WTC11 (cell line): ENCODE measurements around the gene NLE1. TPM values are rescaled to one million over a fixed set of nuclear protein-coding genes. Genes with fewer than 3 reads are reported as not detected.

Experiments used
- ATAC-seq: fragments of 200-7000 bp; cut with Tn5 transposase; 2 replicates; pipeline ENCODE4 v1.10.0; 2021; ENCODE audit warnings: mild to moderate bottlenecking, moderate library complexity
- CTCF ChIA-PET: fragments of 300-600 bp; sonication (Branson Sonifier 250); formaldehyde crosslinking; loops from one replicate; lab custom pipeline; 2021; ENCODE audit warnings: antibody characterized with exemption; lab: Charles Lee
- POLR2A ChIA-PET: fragments of 350-600 bp; sonication (Branson Sonifier 250); formaldehyde crosslinking; loops from one replicate; lab custom pipeline; 2021; ENCODE audit warnings: antibody characterized with exemption; lab: Charles Lee
- DNase-seq: peaks from one replicate; pipeline ENCODE4 v3.0.0; 2021; ENCODE audit warnings: low spot score
- H3K27ac Mint-ChIP-seq: 2 replicates; pipeline ENCODE4 v1.8.0; 2021; ENCODE audit warnings: mixed read lengths
- H3K27me3 Mint-ChIP-seq: 2 replicates; pipeline ENCODE4 v1.8.0; 2021; ENCODE audit warnings: low read depth, mild to moderate bottlenecking, moderate library complexity, mixed read lengths
- H3K36me3 Mint-ChIP-seq: 2 replicates; pipeline ENCODE4 v1.8.0; 2021; ENCODE audit warnings: mixed read lengths
- H3K4me1 Mint-ChIP-seq: 2 replicates; pipeline ENCODE4 v1.8.0; 2022; ENCODE audit warnings: mixed read lengths
- H3K4me3 Mint-ChIP-seq: 2 replicates; pipeline ENCODE4 v1.8.0; 2021; ENCODE audit warnings: mild to moderate bottlenecking, moderate library complexity, mixed read lengths
- H3K9me3 Mint-ChIP-seq: 2 replicates; pipeline ENCODE4 v1.8.0; 2021; ENCODE audit warnings: mixed read lengths
- CBFB ChIP-seq: sonication (generic); formaldehyde crosslinking; IDR thresholded peaks from 2 replicates; pipeline ENCODE4 v1.8.1; 2022; ENCODE audit warnings: mild to moderate bottlenecking, low read depth, missing genetic modification reagents
- ETV6 ChIP-seq: sonication (generic); formaldehyde crosslinking; IDR thresholded peaks from 2 replicates; pipeline ENCODE4 v1.8.1; 2022; ENCODE audit warnings: mild to moderate bottlenecking, missing genetic modification reagents
- FOXK1 ChIP-seq: sonication (generic); formaldehyde crosslinking; IDR thresholded peaks from 2 replicates; pipeline ENCODE4 v1.8.0; 2022; ENCODE audit warnings: mild to moderate bottlenecking, moderate library complexity, missing genetic modification reagents
- FOXP1 ChIP-seq: sonication (generic); formaldehyde crosslinking; IDR thresholded peaks from 2 replicates; pipeline ENCODE4 v1.8.0; 2022; ENCODE audit warnings: missing genetic modification reagents, mild to moderate bottlenecking, moderate library complexity, borderline replicate concordance
- KAT7 ChIP-seq: sonication (generic); formaldehyde crosslinking; IDR thresholded peaks from 2 replicates; pipeline ENCODE4 v1.8.1; 2023; ENCODE audit warnings: missing genetic modification reagents, mild to moderate bottlenecking, borderline replicate concordance
- MYBL2 ChIP-seq: sonication (generic); formaldehyde crosslinking; IDR thresholded peaks from 2 replicates; pipeline ENCODE4 v1.8.1; 2023; ENCODE audit warnings: mild to moderate bottlenecking, moderate library complexity, missing genetic modification reagents
- NR3C1 ChIP-seq: sonication (generic); formaldehyde crosslinking; conservative IDR thresholded peaks from 2 replicates; pipeline ENCODE4 v1.8.1; 2023; ENCODE audit warnings: low read depth, mild to moderate bottlenecking, missing genetic modification reagents
- SP1 ChIP-seq: sonication (generic); formaldehyde crosslinking; conservative IDR thresholded peaks from 2 replicates; pipeline ENCODE4 v1.8.1; 2022; ENCODE audit warnings: missing genetic modification reagents
- TEAD1 ChIP-seq: sonication (generic); formaldehyde crosslinking; IDR thresholded peaks from 2 replicates; pipeline ENCODE4 v1.8.0; 2022; ENCODE audit warnings: mild to moderate bottlenecking, missing genetic modification reagents
- ZBTB21 ChIP-seq: sonication (generic); formaldehyde crosslinking; IDR thresholded peaks from 2 replicates; pipeline ENCODE4 v1.8.1; 2023; ENCODE audit warnings: mild to moderate bottlenecking, missing genetic modification reagents, borderline replicate concordance
- ZNF423 ChIP-seq: fragments of 250-450 bp; sonication (Bioruptor Pico); IDR thresholded peaks from 2 replicates; pipeline ENCODE4 v2.1.2; 2022; ENCODE audit warnings: mild to moderate bottlenecking, moderate library complexity
- total RNA-seq: library from RNA; stranded (reverse); gene quantifications from 3 replicates; pipeline ENCODE4 v1.2.3, GENCODE V29; 2021
- TF ChIP-seq, protein P1 (sequence below): sonication (generic); formaldehyde crosslinking; IDR thresholded peaks from 2 replicates; pipeline ENCODE4 v1.8.1; 2023; ENCODE audit warnings: mild to moderate bottlenecking, missing genetic modification reagents, borderline replicate concordance
- TF ChIP-seq, protein P2 (sequence below): sonication (generic); formaldehyde crosslinking; IDR thresholded peaks from 2 replicates; pipeline ENCODE4 v1.8.0; 2022; ENCODE audit warnings: mild to moderate bottlenecking, missing genetic modification reagents
- TF ChIP-seq, protein P3 (sequence below): sonication (generic); formaldehyde crosslinking; IDR thresholded peaks from 2 replicates; pipeline ENCODE4 v1.8.1; 2023; ENCODE audit warnings: mild to moderate bottlenecking, missing genetic modification reagents, moderate library complexity
- TF ChIP-seq, protein P4 (sequence below): sonication (generic); formaldehyde crosslinking; IDR thresholded peaks from 2 replicates; pipeline ENCODE4 v1.8.1; 2022; ENCODE audit warnings: low read depth, missing genetic modification reagents, borderline replicate concordance
- TF ChIP-seq, protein P5 (sequence below): sonication (generic); formaldehyde crosslinking; IDR thresholded peaks from 2 replicates; pipeline ENCODE4 v1.8.0; 2022; ENCODE audit warnings: mild to moderate bottlenecking, missing genetic modification reagents
- TF ChIP-seq, protein P6 (sequence below): sonication (generic); formaldehyde crosslinking; IDR thresholded peaks from 2 replicates; pipeline ENCODE4 v1.8.1; 2022; ENCODE audit warnings: low read depth, mild to moderate bottlenecking, moderate library complexity, missing genetic modification reagents, borderline replicate concordance
- TF ChIP-seq, protein P7 (sequence below): sonication (generic); formaldehyde crosslinking; IDR thresholded peaks from 2 replicates; pipeline ENCODE4 v1.8.0; 2023; ENCODE audit warnings: missing genetic modification reagents, mild to moderate bottlenecking, borderline replicate concordance

Gene NLE1
- total RNA-seq, 1 experiment from 2014 or later: 52.2 TPM

DNA sequence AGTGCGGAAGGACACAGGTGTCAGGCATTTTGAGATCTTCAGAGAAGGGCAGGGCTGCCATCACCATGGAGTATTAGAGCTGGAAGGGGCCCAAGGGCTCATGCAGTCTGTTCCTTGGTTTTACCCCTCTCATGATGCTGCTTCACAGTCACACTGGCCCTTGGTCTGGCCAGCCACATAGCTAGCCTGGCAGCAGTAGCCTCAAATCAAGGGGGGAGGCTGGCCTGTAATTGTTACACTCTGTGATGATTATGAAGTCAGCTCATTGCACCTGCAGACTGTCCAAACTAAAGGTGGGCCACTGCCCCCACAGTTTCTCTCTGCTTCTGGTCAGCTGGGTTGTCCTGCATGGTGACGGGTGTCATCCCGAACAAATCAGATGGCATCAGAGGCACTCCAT is 20.8 kb downstream of the NLE1 start, which contains the start of gene FNDC8 (continued):
- TF ChIP-seq, protein P1, sequence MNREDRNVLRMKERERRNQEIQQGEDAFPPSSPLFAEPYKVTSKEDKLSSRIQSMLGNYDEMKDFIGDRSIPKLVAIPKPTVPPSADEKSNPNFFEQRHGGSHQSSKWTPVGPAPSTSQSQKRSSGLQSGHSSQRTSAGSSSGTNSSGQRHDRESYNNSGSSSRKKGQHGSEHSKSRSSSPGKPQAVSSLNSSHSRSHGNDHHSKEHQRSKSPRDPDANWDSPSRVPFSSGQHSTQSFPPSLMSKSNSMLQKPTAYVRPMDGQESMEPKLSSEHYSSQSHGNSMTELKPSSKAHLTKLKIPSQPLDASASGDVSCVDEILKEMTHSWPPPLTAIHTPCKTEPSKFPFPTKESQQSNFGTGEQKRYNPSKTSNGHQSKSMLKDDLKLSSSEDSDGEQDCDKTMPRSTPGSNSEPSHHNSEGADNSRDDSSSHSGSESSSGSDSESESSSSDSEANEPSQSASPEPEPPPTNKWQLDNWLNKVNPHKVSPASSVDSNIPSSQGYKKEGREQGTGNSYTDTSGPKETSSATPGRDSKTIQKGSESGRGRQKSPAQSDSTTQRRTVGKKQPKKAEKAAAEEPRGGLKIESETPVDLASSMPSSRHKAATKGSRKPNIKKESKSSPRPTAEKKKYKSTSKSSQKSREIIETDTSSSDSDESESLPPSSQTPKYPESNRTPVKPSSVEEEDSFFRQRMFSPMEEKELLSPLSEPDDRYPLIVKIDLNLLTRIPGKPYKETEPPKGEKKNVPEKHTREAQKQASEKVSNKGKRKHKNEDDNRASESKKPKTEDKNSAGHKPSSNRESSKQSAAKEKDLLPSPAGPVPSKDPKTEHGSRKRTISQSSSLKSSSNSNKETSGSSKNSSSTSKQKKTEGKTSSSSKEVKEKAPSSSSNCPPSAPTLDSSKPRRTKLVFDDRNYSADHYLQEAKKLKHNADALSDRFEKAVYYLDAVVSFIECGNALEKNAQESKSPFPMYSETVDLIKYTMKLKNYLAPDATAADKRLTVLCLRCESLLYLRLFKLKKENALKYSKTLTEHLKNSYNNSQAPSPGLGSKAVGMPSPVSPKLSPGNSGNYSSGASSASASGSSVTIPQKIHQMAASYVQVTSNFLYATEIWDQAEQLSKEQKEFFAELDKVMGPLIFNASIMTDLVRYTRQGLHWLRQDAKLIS (CRISPR knock-in tag): no peak

DNA sequence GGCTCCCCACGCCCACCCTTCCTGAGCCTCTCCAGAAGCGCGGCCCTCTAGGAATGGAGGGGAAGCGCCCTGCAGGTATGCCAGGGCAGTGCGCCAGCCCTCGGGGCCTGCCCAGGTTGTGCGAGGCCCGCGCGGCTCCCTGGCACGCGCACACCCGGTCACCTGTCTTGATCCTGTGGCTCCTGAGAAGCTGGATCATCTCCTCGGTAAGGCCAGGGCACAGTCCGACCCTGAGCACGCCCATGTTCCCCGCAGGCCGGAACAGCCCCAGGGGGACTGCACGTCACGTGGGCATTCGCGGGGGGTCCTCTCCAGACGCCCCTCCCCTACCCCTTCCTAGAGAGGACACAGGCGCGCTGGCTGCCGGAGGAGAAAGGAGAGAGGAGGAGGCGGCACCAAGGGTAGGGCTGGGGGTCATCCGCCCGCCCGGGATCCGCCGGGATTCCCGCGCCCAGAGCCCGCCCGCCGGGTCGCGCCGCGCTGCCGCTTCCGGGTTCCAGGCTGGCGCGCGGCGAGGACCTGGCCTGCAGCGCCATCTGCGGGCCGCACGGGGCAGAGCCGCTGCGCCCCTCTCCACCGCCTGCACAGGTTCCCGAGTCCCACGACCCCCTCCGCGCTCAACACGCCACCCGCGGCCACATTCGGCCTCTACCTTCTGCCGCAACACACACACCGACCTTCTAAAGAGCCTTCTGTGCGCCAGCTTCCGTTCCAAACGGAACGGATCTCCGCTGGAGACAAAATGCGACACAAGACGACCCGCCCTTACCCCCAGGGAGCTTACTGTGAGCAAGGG is 22.5 kb downstream of the NLE1 start, which contains the start of gene RAD51D:
TSS of gene RAD51D (minus strand) at position 491 of the 796 bp plus-strand sequence. CDS start at position 244, 247 bp downstream.
- peak; percentile 90 for ATAC-seq
- no peaks in the 10 kb centered on the region for H3K9me3 Mint-ChIP-seq
- H3K4me1 Mint-ChIP-seq: peaks cover 17% of the 10 kb centered on the region
- H3K4me3 Mint-ChIP-seq: peak within 1 kb of the TSS; percentile 87
- peak; percentile 82 for DNase-seq
- no peak within 1 kb of the TSS for H3K27ac Mint-ChIP-seq
- peaks cover 29% of the 10 kb centered on the region for H3K27me3 Mint-ChIP-seq
- H3K36me3 Mint-ChIP-seq: 0 out of 2 replicates have a peak, but pooled peaks cover 5% of the 10 kb centered on the region
- POLR2A ChIA-PET: interaction anchor here (0.6 kb wide), 2 partner anchors 431 to 448 kb away, joined by 3 to 9 read pairs; no protein-coding TSS in a partner anchor
- CTCF ChIA-PET: interaction anchor here (0.6 to 2.3 kb wide), 38 partner anchors 8 to 699 kb away, joined by 3 to 27 read pairs (median 4); partner anchors contain the start of genes LIG3, PEX12, RFFL and SLFN13
- 0 out of 2 replicates have a peak, but pooled peaks have one; percentile 62 for TF ChIP-seq MYBL2 (CRISPR knock-in tag)
- peak; percentile 83 for TF ChIP-seq ETV6
- TF ChIP-seq ZBTB21 (CRISPR knock-in tag): 0 out of 2 replicates have a peak, but pooled peaks have one; percentile 67
- 0 out of 2 replicates have a peak, but pooled peaks have one; percentile 76 for TF ChIP-seq NR3C1
- peak; percentile 65; the same call in 1 of the 2 replicates for TF ChIP-seq FOXK1 (CRISPR knock-in tag)
- TF ChIP-seq, protein P2, sequence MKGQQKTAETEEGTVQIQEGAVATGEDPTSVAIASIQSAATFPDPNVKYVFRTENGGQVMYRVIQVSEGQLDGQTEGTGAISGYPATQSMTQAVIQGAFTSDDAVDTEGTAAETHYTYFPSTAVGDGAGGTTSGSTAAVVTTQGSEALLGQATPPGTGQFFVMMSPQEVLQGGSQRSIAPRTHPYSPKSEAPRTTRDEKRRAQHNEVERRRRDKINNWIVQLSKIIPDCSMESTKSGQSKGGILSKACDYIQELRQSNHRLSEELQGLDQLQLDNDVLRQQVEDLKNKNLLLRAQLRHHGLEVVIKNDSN (CRISPR knock-in tag): peak; percentile 96
- TF ChIP-seq, protein P3, sequence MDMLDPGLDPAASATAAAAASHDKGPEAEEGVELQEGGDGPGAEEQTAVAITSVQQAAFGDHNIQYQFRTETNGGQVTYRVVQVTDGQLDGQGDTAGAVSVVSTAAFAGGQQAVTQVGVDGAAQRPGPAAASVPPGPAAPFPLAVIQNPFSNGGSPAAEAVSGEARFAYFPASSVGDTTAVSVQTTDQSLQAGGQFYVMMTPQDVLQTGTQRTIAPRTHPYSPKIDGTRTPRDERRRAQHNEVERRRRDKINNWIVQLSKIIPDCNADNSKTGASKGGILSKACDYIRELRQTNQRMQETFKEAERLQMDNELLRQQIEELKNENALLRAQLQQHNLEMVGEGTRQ: peak; percentile 96
- TF ChIP-seq FOXP1 (CRISPR knock-in tag): peak; percentile 86
- 0 out of 2 replicates have a peak, but pooled peaks have one; percentile 62 for TF ChIP-seq TEAD1 (CRISPR knock-in tag)
- TF ChIP-seq CBFB (CRISPR knock-in tag): 0 out of 2 replicates have a peak, but pooled peaks have one; percentile 55
- TF ChIP-seq, protein P4, sequence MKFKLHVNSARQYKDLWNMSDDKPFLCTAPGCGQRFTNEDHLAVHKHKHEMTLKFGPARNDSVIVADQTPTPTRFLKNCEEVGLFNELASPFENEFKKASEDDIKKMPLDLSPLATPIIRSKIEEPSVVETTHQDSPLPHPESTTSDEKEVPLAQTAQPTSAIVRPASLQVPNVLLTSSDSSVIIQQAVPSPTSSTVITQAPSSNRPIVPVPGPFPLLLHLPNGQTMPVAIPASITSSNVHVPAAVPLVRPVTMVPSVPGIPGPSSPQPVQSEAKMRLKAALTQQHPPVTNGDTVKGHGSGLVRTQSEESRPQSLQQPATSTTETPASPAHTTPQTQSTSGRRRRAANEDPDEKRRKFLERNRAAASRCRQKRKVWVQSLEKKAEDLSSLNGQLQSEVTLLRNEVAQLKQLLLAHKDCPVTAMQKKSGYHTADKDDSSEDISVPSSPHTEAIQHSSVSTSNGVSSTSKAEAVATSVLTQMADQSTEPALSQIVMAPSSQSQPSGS (CRISPR knock-in tag): no peak
- TF ChIP-seq, protein P5, sequence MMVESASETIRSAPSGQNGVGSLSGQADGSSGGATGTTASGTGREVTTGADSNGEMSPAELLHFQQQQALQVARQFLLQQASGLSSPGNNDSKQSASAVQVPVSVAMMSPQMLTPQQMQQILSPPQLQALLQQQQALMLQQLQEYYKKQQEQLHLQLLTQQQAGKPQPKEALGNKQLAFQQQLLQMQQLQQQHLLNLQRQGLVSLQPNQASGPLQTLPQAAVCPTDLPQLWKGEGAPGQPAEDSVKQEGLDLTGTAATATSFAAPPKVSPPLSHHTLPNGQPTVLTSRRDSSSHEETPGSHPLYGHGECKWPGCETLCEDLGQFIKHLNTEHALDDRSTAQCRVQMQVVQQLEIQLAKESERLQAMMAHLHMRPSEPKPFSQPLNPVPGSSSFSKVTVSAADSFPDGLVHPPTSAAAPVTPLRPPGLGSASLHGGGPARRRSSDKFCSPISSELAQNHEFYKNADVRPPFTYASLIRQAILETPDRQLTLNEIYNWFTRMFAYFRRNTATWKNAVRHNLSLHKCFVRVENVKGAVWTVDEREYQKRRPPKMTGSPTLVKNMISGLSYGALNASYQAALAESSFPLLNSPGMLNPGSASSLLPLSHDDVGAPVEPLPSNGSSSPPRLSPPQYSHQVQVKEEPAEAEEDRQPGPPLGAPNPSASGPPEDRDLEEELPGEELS: peak; percentile 74; the same call in 1 of the 2 replicates
- peak; percentile 20; the same call in 1 of the 2 replicates for TF ChIP-seq ZNF423
- TF ChIP-seq SP1 (CRISPR knock-in tag): peak; percentile 35
- 0 out of 2 replicates have a peak, but pooled peaks have one; percentile 53 for TF ChIP-seq KAT7 (CRISPR knock-in tag)
- TF ChIP-seq, protein P6, sequence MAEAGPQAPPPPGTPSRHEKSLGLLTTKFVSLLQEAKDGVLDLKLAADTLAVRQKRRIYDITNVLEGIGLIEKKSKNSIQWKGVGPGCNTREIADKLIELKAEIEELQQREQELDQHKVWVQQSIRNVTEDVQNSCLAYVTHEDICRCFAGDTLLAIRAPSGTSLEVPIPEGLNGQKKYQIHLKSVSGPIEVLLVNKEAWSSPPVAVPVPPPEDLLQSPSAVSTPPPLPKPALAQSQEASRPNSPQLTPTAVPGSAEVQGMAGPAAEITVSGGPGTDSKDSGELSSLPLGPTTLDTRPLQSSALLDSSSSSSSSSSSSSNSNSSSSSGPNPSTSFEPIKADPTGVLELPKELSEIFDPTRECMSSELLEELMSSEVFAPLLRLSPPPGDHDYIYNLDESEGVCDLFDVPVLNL: peak; percentile 86; the same call in 1 of the 2 replicates
- TF ChIP-seq, protein P7, sequence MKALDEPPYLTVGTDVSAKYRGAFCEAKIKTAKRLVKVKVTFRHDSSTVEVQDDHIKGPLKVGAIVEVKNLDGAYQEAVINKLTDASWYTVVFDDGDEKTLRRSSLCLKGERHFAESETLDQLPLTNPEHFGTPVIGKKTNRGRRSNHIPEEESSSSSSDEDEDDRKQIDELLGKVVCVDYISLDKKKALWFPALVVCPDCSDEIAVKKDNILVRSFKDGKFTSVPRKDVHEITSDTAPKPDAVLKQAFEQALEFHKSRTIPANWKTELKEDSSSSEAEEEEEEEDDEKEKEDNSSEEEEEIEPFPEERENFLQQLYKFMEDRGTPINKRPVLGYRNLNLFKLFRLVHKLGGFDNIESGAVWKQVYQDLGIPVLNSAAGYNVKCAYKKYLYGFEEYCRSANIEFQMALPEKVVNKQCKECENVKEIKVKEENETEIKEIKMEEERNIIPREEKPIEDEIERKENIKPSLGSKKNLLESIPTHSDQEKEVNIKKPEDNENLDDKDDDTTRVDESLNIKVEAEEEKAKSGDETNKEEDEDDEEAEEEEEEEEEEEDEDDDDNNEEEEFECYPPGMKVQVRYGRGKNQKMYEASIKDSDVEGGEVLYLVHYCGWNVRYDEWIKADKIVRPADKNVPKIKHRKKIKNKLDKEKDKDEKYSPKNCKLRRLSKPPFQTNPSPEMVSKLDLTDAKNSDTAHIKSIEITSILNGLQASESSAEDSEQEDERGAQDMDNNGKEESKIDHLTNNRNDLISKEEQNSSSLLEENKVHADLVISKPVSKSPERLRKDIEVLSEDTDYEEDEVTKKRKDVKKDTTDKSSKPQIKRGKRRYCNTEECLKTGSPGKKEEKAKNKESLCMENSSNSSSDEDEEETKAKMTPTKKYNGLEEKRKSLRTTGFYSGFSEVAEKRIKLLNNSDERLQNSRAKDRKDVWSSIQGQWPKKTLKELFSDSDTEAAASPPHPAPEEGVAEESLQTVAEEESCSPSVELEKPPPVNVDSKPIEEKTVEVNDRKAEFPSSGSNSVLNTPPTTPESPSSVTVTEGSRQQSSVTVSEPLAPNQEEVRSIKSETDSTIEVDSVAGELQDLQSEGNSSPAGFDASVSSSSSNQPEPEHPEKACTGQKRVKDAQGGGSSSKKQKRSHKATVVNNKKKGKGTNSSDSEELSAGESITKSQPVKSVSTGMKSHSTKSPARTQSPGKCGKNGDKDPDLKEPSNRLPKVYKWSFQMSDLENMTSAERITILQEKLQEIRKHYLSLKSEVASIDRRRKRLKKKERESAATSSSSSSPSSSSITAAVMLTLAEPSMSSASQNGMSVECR (CRISPR knock-in tag): peak; percentile 91; the same call in 1 of the 2 replicates
